Smooth muscle cell (in vitro differentiated cells): ENCODE results near the gene EPDR1. TPM values are rescaled to one million over a fixed set of nuclear protein-coding genes. Genes with fewer than 3 reads are reported as not detected.
"Not testable (repeated sequence)": the region's sequence is repeated elsewhere in the genome, so short reads cannot be mapped to it uniquely, and the experiment has no call there.

Source experiments
- DNase-seq: peaks from one replicate; lab custom pipeline; 2025; ENCODE audit not compliant: unreplicated experiment; lab: John Stamatoyannopoulos, UW
- H2AFZ ChIP-seq: fragments of 200-600 bp; sonication (generic); 2 replicates; pipeline ENCODE4 v1.6.0; 2016; ENCODE audit warnings: antibody characterized with exemption, low read depth, mild to moderate bottlenecking
- H3F3A ChIP-seq: fragments of 200-600 bp; sonication (generic); 2 replicates; pipeline ENCODE4 v1.6.0; 2017; ENCODE audit warnings: antibody characterized with exemption, low read depth
- H3K27ac ChIP-seq: fragments of 200-600 bp; sonication (generic); 2 replicates; pipeline ENCODE4 v1.5.1; 2016; ENCODE audit warnings: low read depth, mild to moderate bottlenecking
- H3K27me3 ChIP-seq: fragments of 200-600 bp; sonication (generic); 2 replicates; pipeline ENCODE4 v1.6.1; 2016; ENCODE audit warnings: low read depth, mild to moderate bottlenecking
- H3K36me3 ChIP-seq: fragments of 200-600 bp; sonication (generic); 2 replicates; pipeline ENCODE4 v1.5.1; 2016; ENCODE audit warnings: low read depth
- H3K4me1 ChIP-seq: fragments of 200-600 bp; sonication (generic); 2 replicates; pipeline ENCODE4 v1.5.1; 2016; ENCODE audit warnings: low read depth
- H3K4me2 ChIP-seq: fragments of 200-600 bp; sonication (generic); 2 replicates; pipeline ENCODE4 v1.6.0; 2016; ENCODE audit warnings: mild to moderate bottlenecking
- H3K4me3 ChIP-seq: fragments of 200-600 bp; sonication (generic); 2 replicates; pipeline ENCODE4 v1.5.1; 2016; ENCODE audit warnings: mild to moderate bottlenecking
- H3K79me2 ChIP-seq: fragments of 200-600 bp; sonication (generic); 2 replicates; pipeline ENCODE4 v1.6.0; 2016; ENCODE audit warnings: low read depth, mild to moderate bottlenecking
- H3K9ac ChIP-seq: fragments of 200-600 bp; sonication (generic); 2 replicates; pipeline ENCODE4 v1.6.0; 2016; ENCODE audit warnings: low read depth
- H3K9me3 ChIP-seq: fragments of 200-600 bp; sonication (generic); replicated peaks from 2 replicates; pipeline ENCODE4 v1.5.1; 2016; ENCODE audit warnings: low read depth
- H4K20me1 ChIP-seq: fragments of 200-600 bp; sonication (generic); 2 replicates; pipeline ENCODE4 v1.6.0; 2016; ENCODE audit warnings: low read depth
- WGBS: methylation state at CpG from one replicate; pipeline ENCODE4 v1.1.7; 2016; ENCODE audit warnings: low lambda C conversion rate; 5-methylcytosine and 5-hydroxymethylcytosine counted together
- polyA plus RNA-seq: library from polyadenylated mRNA; unstranded; fragments of >200 nt; fragmentation: Nextera tagmentation; extraction: Ambion mirVana; gene quantifications from 2 replicates; pipeline ENCODE4 v1.2.1, GENCODE V29; 2016
- total RNA-seq: library from RNA; depleted of rRNA; stranded (reverse); fragments of >200 nt; gene quantifications from 2 replicates; pipeline ENCODE4 v1.2.3, GENCODE V29; 2014
- TF ChIP-seq, protein P1 (sequence below): fragments of 200-600 bp; sonication (generic); IDR thresholded peaks from 2 replicates; pipeline ENCODE4 v1.5.1; 2017; ENCODE audit warnings: borderline replicate concordance, mild to moderate bottlenecking, antibody characterized with exemption; ENCODE audit not compliant: insufficient read depth, poor library complexity, severe bottlenecking

EPDR1 gene
- total and polyA plus RNA-seq, 2 experiments from 2014 or later, result 11.1 to 17.1 TPM

DNA sequence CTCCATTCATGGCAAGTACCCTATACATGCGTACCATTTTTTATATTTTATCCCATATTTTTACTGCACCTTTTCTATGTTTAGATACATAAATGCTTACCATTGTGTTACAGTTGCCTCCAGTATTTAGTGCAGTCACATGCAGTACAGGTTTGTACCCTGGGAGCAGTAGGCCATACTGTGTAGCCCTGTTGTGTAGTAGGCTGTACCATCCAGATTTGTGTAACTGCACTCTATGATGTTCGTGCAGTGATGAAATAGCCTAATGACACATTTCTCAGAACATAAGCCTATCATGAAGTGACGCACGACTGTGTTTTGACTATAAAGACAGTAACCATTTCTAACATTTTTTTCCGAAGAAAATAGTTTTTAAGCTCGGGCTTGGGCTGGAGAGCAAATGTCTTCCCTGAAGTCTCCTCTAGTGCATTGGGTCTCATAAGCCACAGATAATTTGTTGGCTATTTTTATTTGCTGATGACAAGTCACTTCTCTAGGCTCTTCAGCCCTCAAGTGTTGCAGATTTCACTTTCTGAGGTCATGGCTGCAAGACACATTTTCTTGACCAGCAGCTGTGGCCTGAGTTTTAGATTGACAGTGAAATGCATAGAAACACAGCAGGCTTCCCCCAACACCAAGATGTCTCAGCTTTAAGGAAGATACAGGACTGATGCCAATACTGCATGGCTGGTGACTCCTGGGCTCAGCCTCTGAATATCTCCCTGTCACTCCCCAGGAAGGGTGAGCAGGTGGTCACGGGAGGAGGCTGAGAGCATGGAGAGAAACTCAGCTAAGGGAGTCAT, 26.9 kb downstream of the EPDR1 start:
- Histone ChIP-seq H3K4me2 (no peak overlapping the region), H3K4me1 (peaks cover 7% of the 10 kb centered on the region), H3K4me3 (no peak overlapping the region), H2AFZ (no peak overlapping the region), H3K27ac (no peak overlapping the region), H3K36me3 (no peaks in the 10 kb centered on the region), H3K79me2 (no peaks in the 10 kb centered on the region), H3K9me3 (no peaks in the 10 kb centered on the region), H3F3A (no peaks in the 10 kb centered on the region), H3K27me3 (no peaks in the 10 kb centered on the region), H4K20me1 (no peaks in the 10 kb centered on the region), H3K9ac (no peak overlapping the region)
- WGBS, result 94% methylated on average over 7 of the region's 7 CpGs
- no peak for DNase-seq
- TF ChIP-seq, protein P1, sequence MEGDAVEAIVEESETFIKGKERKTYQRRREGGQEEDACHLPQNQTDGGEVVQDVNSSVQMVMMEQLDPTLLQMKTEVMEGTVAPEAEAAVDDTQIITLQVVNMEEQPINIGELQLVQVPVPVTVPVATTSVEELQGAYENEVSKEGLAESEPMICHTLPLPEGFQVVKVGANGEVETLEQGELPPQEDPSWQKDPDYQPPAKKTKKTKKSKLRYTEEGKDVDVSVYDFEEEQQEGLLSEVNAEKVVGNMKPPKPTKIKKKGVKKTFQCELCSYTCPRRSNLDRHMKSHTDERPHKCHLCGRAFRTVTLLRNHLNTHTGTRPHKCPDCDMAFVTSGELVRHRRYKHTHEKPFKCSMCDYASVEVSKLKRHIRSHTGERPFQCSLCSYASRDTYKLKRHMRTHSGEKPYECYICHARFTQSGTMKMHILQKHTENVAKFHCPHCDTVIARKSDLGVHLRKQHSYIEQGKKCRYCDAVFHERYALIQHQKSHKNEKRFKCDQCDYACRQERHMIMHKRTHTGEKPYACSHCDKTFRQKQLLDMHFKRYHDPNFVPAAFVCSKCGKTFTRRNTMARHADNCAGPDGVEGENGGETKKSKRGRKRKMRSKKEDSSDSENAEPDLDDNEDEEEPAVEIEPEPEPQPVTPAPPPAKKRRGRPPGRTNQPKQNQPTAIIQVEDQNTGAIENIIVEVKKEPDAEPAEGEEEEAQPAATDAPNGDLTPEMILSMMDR, result no peak

DNA sequence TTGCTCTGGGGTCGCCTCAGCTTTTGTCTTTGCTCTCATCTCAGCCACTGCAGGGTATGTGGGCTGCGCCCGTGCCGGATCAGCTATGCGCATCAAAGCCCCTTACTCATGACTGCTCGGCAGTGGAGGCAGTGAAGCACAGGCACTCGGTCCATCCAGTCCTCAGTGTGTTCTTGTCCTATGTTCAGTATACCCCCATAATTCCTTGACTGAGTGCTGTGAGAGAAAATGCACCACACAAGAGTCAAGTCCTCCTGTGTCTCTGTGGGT, 27.4 kb downstream of the EPDR1 start:
- TF ChIP-seq, protein P1, result no peak
- H3K4me1 ChIP-seq, result peaks cover 4% of the 10 kb centered on the region

DNA sequence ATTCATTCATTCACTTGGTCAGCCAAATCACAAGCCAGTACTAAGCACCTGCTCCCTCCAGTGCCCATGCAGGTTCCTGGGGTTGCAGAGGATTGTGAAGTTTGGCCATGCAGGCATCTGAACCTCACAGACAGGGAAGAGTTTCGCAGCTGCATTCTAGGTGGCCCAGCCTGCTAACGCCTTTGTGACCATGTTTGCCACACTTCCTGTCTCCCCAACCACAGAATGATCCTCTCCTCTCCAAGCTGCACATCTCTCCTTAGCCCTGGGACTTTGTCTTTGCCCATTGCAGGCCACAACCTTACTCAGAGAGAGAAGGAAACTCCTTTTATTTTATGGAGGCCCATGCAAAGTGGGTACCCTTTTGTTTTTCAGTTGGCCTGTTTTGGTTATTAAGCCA, 31.8 kb downstream of the EPDR1 start:
- WGBS, result 92% methylated on average over 2 of the region's 2 CpGs
- H3K27ac ChIP-seq, result no peak overlapping the region

More for the DNA sequence above, 27.4 kb downstream of the EPDR1 start:
- H3K36me3 ChIP-seq, result no peaks in the 10 kb centered on the region
- H3K9me3 ChIP-seq, result no peaks in the 10 kb centered on the region
- DNase-seq, result no peak
- WGBS, result 95% methylated on average over 7 of the region's 7 CpGs
- H3F3A ChIP-seq, result no peaks in the 10 kb centered on the region
- H3K79me2 ChIP-seq, result no peaks in the 10 kb centered on the region
- H3K9ac ChIP-seq, result no peak overlapping the region
- H3K4me3 ChIP-seq, result no peak overlapping the region
- H4K20me1 ChIP-seq, result no peaks in the 10 kb centered on the region
- H3K4me2 ChIP-seq, result no peak overlapping the region
- H3K27me3 ChIP-seq, result no peaks in the 10 kb centered on the region
- no peak overlapping the region for H2AFZ ChIP-seq
- H3K27ac ChIP-seq, result no peak overlapping the region

DNA sequence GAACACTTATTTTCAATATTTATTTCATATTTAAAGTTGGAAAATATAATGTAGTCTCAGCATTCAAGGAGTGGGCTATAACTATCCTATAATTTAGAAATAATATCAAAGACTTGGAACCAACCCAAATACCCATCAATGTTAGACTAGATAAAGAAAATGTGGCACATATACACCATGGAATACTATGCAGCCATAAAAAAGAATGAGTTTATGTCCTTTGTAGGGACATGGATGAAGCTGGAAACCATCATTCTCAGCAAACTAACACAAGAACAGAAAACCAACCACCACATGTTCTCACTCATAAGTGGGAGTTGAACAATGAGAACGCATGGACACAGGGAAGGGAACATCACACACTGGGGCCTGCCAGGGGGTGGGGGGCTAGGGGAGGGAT, 33.8 kb downstream of the EPDR1 start:
- H3F3A ChIP-seq, H3K27me3 ChIP-seq, H3K9ac ChIP-seq, H4K20me1 ChIP-seq, H3K4me1 ChIP-seq, DNase-seq, H3K36me3 ChIP-seq, H3K4me2 ChIP-seq, H2AFZ ChIP-seq, H3K27ac ChIP-seq, H3K9me3 ChIP-seq, H3K79me2 ChIP-seq, H3K4me3 ChIP-seq: not testable (repeated sequence)
- WGBS, result 90% methylated on average over 1 of the region's 1 CpG

More for the DNA sequence above, 31.8 kb downstream of the EPDR1 start:
- DNase-seq, result no peak
- Histone ChIP-seq H2AFZ (no peak overlapping the region), H3K79me2 (no peaks in the 10 kb centered on the region), H3K36me3 (no peaks in the 10 kb centered on the region), H3K9me3 (no peaks in the 10 kb centered on the region), H3K9ac (no peak overlapping the region), H3F3A (no peaks in the 10 kb centered on the region), H3K4me1 (no peaks in the 10 kb centered on the region), H4K20me1 (no peaks in the 10 kb centered on the region), H3K4me2 (no peak overlapping the region), H3K27me3 (no peaks in the 10 kb centered on the region), H3K4me3 (no peak overlapping the region)
- TF ChIP-seq, protein P1, result no peak
